GM21528 (cell line): Measurements from ENCODE around the gene CLEC4M.
"Not testable (repeated sequence)": the region's sequence is repeated elsewhere in the genome, so short reads cannot be mapped to it uniquely, and the experiment has no call there.

Experiments
- ATAC-seq: cut with Tn5 transposase; IDR thresholded peaks from one replicate; pipeline ENCODE4 v1.9.1; 2021; ENCODE audit warnings: mild to moderate bottlenecking, moderate library complexity; ENCODE audit not compliant: unreplicated experiment, low FRiP score

The CLEC4M gene

GRCh38 chr19:7769171-7769570 lies 6.1 kb downstream of the CLEC4M start:
- ATAC-seq = no peak

- ATAC-seq = no peak
Measured at GRCh38 chr19:7771072-7771471, 8.0 kb downstream of the CLEC4M start.

- ATAC-seq = no peak
Measured at GRCh38 chr19:7772752-7773291, 9.8 kb downstream of the CLEC4M start.

GRCh38 chr19:7773841-7774240 lies 10.8 kb downstream of the CLEC4M start:
- ATAC-seq = no peak

GRCh38 chr19:7775761-7776160 lies 12.7 kb downstream of the CLEC4M start:
- ATAC-seq = no peak

- ATAC-seq = no peak
Measured at GRCh38 chr19:7778081-7778480, 15.0 kb downstream of the CLEC4M start.

- ATAC-seq = no peak
Measured at GRCh38 chr19:7779631-7780486, 16.8 kb downstream of the CLEC4M start.

- no peak for ATAC-seq
Measured at GRCh38 chr19:7781157-7781556, 18.1 kb downstream of the CLEC4M start.

- ATAC-seq = no peak
Measured at GRCh38 chr19:7783991-7784423, 21.0 kb downstream of the CLEC4M start.

- ATAC-seq = no peak
Measured at GRCh38 chr19:7784856-7785255, 21.8 kb downstream of the CLEC4M start.

GRCh38 chr19:7787141-7787540 lies 24.1 kb downstream of the CLEC4M start:
- ATAC-seq = no peak

GRCh38 chr19:7787602-7788177 lies 24.6 kb downstream of the CLEC4M start:
- no peak for ATAC-seq

GRCh38 chr19:7788178-7788932 lies 25.3 kb downstream of the CLEC4M start:
- ATAC-seq = no peak

- ATAC-seq = no peak
Measured at GRCh38 chr19:7788933-7789323, 25.9 kb downstream of the CLEC4M start.

- ATAC-seq = no peak
Measured at GRCh38 chr19:7789447-7789846, 26.4 kb downstream of the CLEC4M start.

GRCh38 chr19:7790416-7790815 lies 27.4 kb downstream of the CLEC4M start:
- no peak for ATAC-seq

- ATAC-seq = no peak
Measured at GRCh38 chr19:7792281-7792680, 29.2 kb downstream of the CLEC4M start.

- not testable (repeated sequence) for ATAC-seq
Measured at GRCh38 chr19:7792701-7793100, 29.7 kb downstream of the CLEC4M start.

GRCh38 chr19:7793493-7793892 lies 30.4 kb downstream of the CLEC4M start:
- ATAC-seq = no peak

- no peak for ATAC-seq
Measured at GRCh38 chr19:7795555-7796161, 32.6 kb downstream of the CLEC4M start.
